NCI-H146 treated with DMSO at 0.1 percent for 48 hours (cell line): ENCODE measurements around the gene ZFYVE9.

Experiments used
- DNase-seq: peaks from one replicate; lab custom pipeline; 2025; ENCODE audit not compliant: unreplicated experiment; lab: John Stamatoyannopoulos, UW

ZFYVE9 gene

DNA sequence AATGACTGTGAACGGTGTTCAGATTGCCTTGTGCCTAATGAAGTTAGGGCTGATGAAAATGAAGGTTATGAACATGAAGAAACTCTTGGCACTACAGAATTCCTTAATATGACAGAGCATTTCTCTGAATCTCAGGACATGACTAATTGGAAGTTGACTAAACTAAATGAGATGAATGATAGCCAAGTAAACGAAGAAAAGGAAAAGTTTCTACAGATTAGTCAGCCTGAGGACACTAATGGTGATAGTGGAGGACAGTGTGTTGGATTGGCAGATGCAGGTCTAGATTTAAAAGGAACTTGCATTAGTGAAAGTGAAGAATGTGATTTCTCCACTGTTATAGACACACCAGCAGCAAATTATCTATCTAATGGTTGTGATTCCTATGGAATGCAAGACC is 96.6 kb downstream of the ZFYVE9 start:
- no peak for DNase-seq

DNA sequence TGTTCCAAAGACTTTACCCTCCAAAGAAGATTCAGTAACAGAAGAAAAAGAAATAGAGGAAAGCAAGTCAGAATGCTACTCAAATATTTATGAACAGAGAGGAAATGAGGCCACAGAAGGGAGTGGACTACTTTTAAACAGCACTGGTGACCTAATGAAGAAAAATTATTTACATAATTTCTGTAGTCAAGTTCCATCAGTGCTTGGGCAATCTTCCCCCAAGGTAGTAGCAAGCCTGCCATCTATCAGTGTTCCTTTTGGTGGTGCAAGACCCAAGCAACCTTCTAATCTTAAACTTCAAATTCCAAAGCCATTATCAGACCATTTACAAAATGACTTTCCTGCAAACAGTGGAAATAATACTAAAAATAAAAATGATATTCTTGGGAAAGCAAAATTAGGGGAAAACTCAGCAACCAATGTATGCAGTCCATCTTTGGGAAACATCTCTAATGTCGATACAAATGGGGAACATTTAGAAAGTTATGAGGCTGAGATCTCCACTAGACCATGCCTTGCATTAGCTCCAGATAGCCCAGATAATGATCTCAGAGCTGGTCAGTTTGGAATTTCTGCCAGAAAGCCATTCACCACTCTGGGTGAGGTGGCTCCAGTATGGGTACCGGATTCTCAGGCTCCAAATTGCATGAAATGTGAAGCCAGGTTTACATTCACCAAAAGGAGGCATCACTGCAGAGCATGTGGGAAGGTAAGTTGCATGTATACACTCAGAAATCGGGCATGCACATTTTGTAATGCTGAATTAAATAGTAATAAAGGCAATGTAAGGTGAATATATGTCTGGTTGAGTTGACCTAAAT is 97.2 kb downstream of the ZFYVE9 start:
- DNase-seq = no peak

DNA sequence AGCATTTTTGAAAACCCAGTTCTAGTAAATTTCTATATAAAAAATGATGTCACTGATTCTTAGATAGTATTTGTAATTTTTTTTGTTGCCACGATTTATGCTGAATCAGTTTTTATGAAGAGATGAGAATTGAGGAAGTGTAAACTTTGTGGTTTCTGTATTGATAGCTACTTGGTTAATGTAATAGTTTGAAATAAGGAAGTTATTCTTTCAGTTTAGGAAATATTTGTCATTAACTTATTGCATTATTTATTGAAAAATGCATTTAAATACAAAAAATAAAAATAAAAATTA is 97.8 kb downstream of the ZFYVE9 start:
- DNase-seq = no peak

DNA sequence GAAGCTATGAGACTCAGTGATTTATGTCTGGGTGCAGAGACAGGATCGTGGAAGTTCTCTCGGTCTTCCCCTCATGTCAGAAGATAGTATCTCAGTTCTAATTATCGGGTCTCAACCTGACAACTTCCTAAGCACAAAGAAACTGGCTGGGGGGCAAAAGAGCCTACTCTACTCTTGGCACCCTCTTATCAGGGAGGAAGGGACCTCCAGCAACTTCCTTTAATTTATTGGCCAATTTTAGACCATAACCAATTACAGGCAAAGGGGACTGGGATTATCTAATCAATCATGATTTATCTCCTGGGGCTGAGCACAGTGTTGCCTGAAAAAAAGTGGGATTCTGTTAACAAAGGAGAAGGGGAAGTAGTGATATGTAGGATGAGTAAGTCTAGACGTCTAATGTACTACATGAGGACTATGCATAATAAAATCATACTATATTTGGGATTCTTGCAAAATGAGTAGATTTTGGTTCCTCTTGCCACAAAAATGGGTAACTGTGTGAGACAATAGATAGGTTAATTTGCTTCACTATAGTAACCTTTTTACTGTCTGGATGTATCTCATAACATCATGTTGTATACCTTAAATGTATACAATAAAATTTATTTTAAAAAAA is 98.8 kb downstream of the ZFYVE9 start:
- DNase-seq = no peak

DNA sequence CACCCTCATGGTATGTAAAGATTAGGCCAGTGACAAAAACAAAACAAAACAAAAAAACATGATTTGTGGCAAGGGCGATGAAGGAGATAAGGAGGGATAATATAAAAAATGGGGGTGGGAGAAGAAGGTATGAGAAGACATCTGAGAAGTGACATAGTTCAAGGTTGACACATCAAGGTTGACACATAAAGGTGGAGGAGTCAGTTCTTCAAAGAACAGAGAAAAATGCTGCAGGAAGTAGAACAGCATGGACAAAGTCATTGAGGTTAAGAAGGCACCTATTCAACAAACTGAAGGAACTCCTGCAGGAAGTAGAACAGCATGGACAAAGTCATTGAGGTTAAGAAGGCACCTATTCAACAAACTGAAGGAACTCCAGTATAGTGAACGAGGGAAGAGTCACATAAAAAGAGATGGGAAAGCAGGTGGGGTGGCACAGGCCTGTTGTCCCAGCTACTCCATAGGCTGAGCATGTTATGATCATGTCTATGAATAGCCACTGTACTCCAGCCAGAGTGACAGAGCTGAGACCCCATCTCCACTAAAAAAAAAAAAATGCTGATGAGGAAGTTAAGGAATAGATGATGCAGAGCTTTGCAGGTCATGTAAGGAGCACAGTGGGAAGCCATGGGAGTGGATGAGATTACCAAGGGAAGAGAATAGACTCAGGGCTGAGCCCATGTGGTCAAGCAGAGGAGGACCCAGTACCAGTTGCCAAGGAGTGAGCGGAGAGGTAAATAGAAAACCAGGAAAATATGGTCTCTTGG is 101.5 kb downstream of the ZFYVE9 start:
- DNase-seq = no peak

DNA sequence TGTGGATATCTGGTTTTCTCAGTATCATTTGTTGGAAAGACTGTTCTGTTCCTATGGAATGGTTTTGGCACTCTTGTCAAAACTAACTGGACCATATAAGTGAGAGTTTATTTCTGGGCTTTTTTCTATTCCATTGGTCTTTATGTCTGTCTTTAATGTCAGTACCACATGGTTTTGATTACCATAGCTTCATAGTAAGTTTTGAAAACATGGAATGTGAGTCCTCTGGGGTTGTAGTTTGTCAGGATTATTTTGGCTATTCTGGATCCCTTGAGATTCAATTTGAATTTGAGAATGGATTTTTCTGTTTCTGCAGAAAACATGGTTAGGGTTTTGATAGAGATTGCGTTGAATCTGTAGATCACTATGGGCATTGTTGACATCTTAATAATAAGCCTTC is 107.9 kb downstream of the ZFYVE9 start:
- DNase-seq = no peak

DNA sequence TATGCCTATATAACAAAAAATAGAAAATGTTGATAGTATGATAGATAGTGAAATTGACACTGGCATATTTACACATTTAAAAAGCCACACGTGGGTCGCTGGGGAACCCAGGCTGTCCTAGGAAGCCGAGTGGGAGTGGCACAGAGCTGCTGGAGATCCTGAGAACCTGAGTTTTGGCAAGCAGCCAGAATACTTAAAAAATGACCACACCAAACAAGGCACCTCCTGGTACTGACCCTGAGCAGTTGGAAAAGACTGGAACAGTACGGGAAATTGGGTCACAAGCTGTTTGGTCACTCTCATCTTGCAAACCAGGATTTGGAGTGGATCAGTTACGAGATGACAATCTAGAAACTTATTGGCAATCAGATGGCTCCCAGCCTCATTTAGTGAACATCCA is 111.5 kb downstream of the ZFYVE9 start:
- DNase-seq = no peak

DNA sequence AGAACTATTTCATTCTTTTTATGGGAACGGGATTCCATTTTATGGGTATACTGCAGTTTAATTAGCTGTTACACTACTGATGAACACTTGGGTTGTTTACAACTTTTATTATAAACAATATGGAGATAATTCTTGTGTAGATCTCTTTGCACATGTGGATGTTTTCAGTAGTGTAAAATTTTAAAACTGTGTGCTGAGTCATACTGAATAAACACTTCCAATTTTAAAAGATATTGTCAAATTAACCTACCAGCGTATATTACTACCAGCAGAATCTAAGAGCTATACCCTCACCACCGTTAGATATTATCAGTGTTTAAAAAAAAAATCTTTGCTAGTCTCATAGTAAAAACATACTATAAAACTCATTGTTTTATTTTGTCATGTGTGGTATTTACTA is 118.0 kb downstream of the ZFYVE9 start:
- DNase-seq = no peak

DNA sequence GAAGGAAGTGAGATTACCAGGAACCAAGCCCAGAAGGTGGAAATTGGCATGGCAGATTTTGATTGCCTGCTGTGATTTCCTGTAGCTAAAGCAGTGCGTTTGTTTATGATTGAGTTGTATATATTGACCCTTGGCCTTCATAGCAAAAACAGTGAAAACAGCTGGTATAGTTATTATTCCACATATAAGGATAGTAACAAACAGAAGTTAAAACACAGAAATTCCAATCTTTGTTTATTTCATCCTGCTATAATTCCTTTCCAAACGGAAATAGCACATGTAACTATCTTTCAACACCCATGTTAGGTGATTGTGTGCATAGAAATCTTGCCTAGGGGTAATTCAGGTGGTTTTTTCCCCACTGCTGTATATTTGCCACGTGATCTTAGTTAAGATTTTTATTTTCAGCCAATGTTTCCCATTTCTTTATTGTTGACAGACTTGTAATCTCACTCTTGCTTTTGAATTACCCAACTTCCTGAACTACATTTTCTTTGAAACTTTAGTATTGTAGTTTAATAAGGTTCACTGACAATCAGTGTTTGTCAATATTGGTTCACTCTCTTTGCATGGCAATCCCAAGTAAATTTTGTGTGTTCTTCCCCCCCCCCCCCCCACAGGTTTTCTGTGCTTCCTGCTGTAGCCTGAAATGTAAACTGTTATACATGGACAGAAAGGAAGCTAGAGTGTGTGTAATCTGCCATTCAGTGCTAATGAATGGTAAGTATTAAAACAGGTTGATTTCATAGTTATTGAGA is 121.4 kb downstream of the ZFYVE9 start:
- DNase-seq = no peak

DNA sequence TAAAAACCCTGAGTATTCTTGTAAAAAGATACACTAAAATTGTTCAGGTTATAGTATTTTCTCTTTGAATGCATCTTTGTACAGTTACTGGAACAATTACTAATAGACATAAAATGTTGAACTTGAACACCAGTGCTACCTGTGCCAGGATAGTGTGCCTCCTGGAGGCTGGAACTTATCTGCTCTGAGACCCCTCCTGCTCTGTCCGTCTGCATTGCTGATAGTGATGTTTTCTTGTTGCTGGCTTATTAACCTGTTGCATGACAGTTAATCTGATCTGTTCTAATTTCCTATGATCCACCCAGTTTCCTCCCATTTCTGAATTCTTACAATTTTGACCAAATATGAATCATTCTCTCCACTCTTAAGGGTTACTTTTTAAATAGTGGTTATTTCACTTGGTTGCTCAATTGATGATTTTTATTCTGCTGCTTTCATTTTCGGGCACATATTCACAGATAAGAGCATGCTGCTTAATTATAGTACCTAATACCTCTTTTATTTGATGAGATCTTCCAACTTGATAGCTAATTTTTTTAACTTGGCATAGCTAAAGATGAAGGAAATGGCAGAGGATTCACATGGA is 122.7 kb downstream of the ZFYVE9 start:
- DNase-seq = no peak

DNA sequence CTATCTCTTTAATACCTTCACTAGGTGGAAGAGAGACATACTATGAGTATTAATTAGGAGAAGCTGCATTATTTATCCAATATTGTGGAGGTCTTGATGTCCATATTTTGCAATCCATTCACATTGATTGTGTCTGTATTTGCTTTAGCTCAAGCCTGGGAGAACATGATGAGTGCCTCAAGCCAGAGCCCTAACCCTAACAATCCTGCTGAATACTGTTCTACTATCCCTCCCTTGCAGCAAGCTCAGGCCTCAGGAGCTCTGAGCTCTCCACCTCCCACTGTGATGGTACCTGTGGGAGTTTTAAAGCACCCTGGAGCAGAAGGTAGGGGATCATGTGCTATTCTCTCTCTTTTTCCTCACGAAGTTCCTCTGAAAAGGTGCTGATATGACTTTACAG is 124.6 kb downstream of the ZFYVE9 start:
- DNase-seq = no peak

DNA sequence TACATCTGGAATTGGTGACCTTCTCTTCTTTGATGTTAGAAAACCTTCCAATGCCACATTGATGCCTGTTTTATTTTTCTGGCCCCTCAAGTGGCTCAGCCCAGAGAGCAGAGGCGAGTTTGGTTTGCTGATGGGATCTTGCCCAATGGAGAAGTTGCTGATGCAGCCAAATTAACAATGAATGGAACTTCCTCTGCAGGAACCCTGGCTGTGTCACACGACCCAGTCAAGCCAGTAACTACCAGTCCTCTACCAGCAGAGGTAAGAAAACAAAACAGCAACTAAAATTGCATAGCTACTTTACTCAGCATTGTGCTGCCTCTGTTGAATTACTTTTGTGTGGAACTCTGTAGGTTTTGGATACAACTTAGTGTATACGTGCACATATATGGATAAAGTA is 126.5 kb downstream of the ZFYVE9 start:
- no peak for DNase-seq

DNA sequence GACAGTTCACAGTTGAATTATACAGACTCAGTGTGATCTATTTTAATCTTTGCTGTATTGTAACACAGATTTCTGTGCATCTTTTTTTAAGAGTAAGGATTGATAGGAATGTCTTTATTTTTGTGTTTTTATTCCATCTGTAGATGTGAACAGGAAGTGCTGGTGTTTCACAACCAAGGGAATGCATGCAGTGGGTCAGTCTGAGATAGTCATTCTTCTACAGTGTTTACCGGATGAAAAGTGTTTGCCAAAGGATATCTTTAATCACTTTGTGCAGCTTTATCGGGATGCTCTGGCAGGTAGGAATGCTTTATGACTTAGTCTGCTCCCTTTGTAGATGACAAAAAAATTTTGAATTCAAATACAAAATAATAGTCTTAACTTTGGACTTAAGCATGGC is 139.6 kb downstream of the ZFYVE9 start:
- DNase-seq = no peak

DNA sequence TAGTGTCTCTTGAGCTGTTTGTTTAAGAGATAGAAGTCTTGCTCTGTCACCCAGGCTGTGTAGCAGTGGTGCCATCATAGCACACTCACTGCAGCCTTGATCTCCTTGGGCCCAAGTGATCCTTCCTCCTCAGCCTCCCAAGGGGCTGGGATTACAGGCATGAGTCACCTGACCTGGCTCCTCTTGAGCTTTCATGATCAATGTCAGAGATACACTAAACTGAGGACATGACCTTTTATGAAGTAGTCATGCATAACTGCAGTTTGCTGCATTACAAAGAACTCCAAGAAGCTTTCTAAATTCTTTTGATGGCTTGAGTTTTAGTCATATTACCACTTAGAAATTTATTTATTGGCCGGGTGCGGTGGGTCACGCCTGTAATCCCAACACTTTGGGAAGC is 146.4 kb downstream of the ZFYVE9 start:
- no peak for DNase-seq

DNA sequence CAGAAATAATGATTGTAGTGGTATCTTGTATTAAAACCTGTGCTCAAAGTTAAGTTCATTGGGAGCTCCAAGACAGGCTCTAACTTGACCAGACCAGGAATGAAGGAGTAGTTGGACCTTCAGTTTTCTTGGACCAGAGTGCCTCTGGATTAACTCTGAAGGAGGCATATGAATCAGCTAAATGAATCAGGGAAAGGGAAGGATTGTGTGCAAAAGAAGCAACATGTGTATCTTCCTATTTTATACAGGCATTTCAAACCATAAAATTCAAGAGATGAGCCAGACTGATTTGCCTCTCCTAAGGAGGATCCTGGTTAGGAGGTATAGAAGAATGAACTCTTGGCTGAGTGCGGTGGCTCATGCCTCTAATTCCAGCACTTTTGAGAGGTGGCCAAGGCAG is 152.7 kb downstream of the ZFYVE9 start:
- no peak for DNase-seq

DNA sequence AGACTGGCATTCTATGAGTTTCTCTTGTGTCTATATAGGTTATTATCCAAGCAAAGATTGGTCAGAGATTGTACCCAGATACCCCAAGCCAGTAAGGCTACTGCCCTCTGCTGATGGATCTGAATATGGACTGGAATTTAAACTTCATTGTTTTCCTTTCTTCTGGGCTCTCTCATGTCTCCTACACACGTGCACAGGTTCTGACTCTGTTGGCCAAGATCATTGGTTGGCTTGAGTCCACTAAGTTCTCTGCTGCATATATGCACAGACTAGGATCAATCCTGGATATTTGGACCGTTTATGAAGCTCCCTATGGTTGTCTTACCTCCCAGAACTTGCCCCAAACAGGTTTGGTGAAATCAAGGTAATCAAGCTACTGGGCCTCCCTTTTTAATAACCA is 154.5 kb downstream of the ZFYVE9 start:
- DNase-seq = peak; percentile 39

DNA sequence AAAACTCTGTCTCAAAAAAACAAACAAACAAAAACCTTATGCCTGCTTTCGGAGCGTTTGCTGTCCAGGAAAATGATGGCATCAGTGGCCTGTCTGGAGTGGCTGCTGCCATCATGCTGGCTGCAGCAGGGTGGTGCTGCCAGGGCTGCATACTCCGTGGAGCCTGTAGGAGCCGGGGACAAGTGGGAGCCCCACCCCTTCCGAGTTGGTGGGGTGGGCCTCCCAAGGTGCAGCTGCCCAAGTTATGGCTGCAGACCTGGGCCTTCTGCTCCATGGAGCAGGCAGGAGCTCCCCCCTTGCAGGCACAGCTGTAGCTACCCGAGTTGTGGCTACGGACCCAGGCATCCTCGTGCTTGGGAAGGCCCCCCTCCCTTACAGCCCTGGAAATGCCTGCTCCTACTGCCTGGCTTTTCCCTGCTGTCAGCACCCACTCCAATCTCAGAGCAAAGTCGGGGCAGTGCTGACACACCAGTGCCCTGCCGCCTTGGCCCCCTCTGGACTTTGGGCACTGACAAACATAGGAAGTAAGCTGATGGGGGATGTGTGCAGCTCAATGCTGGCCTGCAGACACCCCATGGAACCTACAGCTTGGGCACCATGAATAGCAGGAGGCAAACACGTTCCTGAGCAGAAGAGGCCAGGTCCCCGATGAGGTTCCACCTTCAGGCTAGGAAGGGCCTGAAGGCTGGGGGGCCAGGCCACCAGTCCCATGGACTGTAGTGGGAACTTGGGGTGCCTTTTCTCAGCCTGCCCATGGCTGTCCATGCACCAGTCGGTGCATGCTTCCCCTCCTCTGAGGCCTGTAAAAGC is 163.7 kb downstream of the ZFYVE9 start:
- DNase-seq = no peak

DNA sequence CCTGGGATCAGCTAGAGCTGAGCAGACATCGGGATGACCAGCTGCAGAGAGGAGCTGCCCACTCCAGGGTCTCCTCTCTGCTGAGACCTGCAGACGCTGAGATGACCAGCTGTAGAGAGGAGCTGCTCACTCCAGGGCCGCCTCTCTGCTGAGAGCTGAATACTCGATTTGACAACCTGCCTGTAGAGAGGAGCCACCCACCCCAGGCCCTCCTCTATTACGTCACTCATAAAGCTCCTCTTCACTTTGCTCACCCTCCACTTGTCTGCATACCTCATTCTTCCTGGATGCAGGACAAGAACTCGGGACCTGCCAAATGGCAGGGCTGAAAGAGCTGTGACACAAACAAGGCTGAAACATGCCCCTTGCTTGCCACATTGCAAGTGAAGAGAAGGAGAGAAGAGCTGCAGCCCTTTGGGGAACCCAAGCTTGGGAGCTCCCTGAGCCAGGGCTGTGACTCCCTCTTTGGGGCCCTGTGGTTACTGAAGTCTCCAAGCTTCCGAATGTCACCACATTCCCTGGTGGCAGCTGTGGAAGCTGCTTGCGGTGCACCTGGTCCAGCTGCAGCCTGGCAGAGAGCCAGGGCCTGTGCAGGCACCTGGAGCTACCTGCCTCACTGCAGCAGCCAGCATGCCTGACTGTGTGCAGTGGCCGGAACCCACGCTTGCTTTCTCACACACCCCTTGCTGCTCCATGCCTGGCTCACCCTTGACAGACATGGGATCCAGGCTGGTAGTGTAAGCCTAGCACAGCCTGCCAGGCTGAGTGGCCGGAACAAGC is 164.5 kb downstream of the ZFYVE9 start:
- peak; percentile 7 for DNase-seq

DNA sequence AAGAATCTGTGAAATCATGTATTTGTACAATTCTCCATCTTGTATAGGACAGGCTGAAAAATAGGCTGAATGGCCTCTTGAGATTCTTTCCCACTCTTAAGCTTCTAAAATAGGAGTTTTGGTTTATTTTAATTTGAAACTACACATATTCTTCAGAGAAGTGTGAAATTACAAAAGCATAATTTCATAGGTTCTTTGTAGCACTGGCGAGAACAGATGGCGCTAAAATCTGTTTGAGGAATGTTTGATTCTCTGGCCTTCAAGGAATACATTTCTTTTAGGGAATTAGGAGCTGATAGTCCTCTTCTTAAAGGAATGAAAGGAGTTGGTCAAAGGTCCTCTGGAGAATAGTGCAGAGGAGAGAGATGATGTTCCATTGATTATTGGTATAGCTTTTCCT is 179.2 kb downstream of the ZFYVE9 start:
- no peak for DNase-seq

DNA sequence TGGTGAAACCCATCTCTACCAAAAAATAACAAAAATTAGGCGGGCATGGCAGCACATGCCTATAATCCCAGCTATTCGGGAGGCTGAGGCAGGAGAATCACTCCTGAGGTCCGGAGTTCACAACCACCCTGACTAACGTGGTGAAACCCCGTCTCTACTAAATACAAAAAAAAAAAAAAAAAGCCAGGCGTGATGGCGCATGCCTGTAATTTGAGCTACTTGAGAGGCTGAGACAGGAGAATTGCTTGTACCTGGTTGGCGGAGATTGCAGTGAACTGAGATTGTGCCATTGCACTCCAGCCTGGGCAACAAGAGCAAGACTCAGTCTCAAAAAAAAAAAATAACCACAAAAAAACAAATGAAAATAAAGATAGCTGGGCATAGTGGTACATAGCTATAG is 181.8 kb downstream of the ZFYVE9 start:
- DNase-seq = no peak
